ENCODE data around the gene PLCG2.

PLCG2 gene

DNA sequence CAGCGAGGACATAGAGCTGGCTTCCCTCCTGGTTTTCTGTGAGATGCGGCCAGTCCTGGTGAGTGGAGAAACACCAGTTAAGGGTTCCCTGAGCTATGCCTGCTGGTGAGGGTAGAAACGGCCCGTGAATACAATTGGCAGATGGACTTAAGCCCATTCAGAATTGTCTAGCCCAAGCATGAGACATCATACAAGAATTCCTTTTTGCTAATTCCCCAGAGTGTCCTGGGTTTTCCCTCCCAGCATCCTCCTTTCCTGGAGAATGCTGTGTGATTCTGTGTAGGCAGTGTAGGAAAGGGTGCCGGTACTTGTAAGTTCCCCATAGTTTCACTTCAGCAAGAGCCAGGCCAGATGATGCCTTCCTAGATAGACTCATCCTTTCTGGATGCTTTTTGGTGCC lies 167.1 kb downstream of the PLCG2 start:
- no peak overlapping the region for H3K27ac ChIP-seq (replicated peaks)
- no peak overlapping the region for H3K4me3 ChIP-seq (replicated peaks; ENCODE audit: insufficient read depth, low read length)
- H3K27me3 ChIP-seq (ENCODE audit: insufficient read depth, poor library complexity, severe bottlenecking) = no peaks in the 10 kb centered on the region
- DNase-seq (ENCODE audit: low read depth in 1 of 2, low spot score in 1 of 2) = no peak
- TF ChIP-seq SPI1 (IDR thresholded peaks at IDR 0.05; ENCODE audit: borderline replicate concordance, low read depth) (no peak), GABPA (IDR thresholded peaks at IDR 0.05; ENCODE audit: low read depth) (no peak), POLR2AphosphoS5 (IDR thresholded peaks at IDR 0.05; ENCODE audit: low read depth) (no peak), REST (IDR thresholded peaks at IDR 0.05; ENCODE audit: insufficient replicate concordance, low read depth) (no peak)
- TF ChIP-seq, protein P1, sequence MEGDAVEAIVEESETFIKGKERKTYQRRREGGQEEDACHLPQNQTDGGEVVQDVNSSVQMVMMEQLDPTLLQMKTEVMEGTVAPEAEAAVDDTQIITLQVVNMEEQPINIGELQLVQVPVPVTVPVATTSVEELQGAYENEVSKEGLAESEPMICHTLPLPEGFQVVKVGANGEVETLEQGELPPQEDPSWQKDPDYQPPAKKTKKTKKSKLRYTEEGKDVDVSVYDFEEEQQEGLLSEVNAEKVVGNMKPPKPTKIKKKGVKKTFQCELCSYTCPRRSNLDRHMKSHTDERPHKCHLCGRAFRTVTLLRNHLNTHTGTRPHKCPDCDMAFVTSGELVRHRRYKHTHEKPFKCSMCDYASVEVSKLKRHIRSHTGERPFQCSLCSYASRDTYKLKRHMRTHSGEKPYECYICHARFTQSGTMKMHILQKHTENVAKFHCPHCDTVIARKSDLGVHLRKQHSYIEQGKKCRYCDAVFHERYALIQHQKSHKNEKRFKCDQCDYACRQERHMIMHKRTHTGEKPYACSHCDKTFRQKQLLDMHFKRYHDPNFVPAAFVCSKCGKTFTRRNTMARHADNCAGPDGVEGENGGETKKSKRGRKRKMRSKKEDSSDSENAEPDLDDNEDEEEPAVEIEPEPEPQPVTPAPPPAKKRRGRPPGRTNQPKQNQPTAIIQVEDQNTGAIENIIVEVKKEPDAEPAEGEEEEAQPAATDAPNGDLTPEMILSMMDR (IDR thresholded peaks at IDR 0.05; ENCODE audit: insufficient read depth, low read length) = no peak

DNA sequence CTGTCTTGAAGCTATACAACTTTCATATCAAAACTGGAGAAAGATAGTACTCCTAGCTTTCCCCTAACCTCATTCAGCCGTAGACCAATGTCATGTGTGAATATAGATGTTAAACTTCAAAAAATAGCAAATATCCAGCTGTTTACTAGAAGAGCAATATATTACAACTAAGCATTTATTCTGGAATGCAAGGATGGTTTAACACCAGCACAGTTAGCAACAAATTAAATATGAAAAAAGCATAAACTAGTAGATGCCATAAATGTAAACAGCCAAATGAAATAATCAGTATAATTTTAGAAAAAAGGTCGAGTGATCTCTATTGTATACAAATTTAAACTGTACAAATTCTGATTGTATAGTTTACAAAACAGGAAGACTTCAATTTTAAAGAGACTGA lies 172.5 kb downstream of the PLCG2 start:
- no peaks in the 10 kb centered on the region for H3K27me3 ChIP-seq (ENCODE audit: insufficient read depth, poor library complexity, severe bottlenecking)
- no peak overlapping the region for H3K4me3 ChIP-seq (replicated peaks; ENCODE audit: insufficient read depth, low read length)
- DNase-seq (ENCODE audit: low read depth in 1 of 2, low spot score in 1 of 2) = no peak
- no peak overlapping the region for H3K27ac ChIP-seq (replicated peaks)
- TF ChIP-seq SPI1 (IDR thresholded peaks at IDR 0.05; ENCODE audit: borderline replicate concordance, low read depth) = no peak
- TF ChIP-seq, protein P1 (IDR thresholded peaks at IDR 0.05; ENCODE audit: insufficient read depth, low read length) = no peak
- no peak for TF ChIP-seq REST (IDR thresholded peaks at IDR 0.05; ENCODE audit: insufficient replicate concordance, low read depth)
- no peak for TF ChIP-seq POLR2AphosphoS5 (IDR thresholded peaks at IDR 0.05; ENCODE audit: low read depth)

- H3K27me3 ChIP-seq (ENCODE audit: insufficient read depth, poor library complexity, severe bottlenecking) = no peaks in the 10 kb centered on the region
- no peak for TF ChIP-seq SPI1 (IDR thresholded peaks at IDR 0.05; ENCODE audit: borderline replicate concordance, low read depth)
- TF ChIP-seq POLR2AphosphoS5 (IDR thresholded peaks at IDR 0.05; ENCODE audit: low read depth) = no peak
- no peak for TF ChIP-seq REST (IDR thresholded peaks at IDR 0.05; ENCODE audit: insufficient replicate concordance, low read depth)
- no peak for TF ChIP-seq GABPA (IDR thresholded peaks at IDR 0.05; ENCODE audit: low read depth)
- TF ChIP-seq, protein P1 (IDR thresholded peaks at IDR 0.05; ENCODE audit: insufficient read depth, low read length) = no peak
- no peak overlapping the region for H3K4me3 ChIP-seq (replicated peaks; ENCODE audit: insufficient read depth, low read length)
- peak; percentile 63 to 90 for DNase-seq (ENCODE audit: low read depth in 1 of 2, low spot score in 1 of 2)
- H3K27ac ChIP-seq (replicated peaks) = no peak overlapping the region
These were observed 177.3 kb downstream of the PLCG2 start for GRCh38 chr16:81956213-81956948.
